ENCODE results near the gene ARHGAP1. TPM values are rescaled to one million over a fixed set of nuclear protein-coding genes. Genes with fewer than 3 reads are reported as not detected.

The ARHGAP1 gene
- total and polyA plus RNA-seq, 2 donors (not counting 3 experiments of a cell fraction or from before 2014, with no cell fraction given) = 30.9 to 58.2 TPM

DNA sequence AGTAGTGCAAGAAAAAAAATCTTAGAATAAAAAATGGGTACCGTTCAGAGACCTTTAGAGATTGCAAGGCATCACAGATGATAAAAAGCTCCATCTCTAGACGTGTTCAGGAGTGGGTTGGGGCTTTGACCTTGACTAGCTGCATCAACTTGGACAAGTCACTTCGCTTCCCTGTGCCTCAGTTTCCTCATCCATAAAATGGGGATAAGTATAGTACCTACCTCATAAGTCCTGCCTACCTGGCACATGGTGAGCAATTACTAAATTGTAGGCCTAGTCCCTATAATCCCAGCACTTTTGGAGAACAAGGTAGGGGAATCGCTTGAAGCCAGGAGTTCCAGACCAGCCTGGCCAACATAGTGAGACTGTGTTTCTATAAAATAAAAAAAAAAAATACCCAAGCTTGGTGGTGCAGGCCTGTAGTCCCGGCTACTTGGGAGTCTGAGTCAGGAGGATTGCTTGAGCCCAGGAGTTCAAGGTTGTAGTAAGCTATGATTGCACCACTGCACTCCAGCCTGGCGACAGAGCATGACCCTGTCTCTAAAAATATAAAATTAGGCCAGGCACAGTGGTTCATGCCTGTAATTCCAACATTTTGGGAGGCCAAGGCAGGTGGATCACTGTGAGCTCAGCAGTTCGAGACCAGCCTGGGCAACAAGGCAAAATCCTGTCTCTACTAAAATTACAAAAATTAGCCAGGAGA, 12.6 kb upstream of the ARHGAP1 start:
- TF ChIP-seq POLR2AphosphoS5 (IDR thresholded peaks at IDR 0.05; ENCODE audit: insufficient read depth, low read depth, low read length) (no peak), GATA2 (IDR thresholded peaks at IDR 0.05; ENCODE audit: insufficient read depth, insufficient read length, low read depth, low read length) (no peak), JUN (IDR thresholded peaks at IDR 0.05; ENCODE audit: borderline replicate concordance, insufficient read depth, insufficient read length, low read depth) (no peak), MAX (IDR thresholded peaks at IDR 0.05; ENCODE audit: insufficient read depth, insufficient read length) (no peak), FOS (IDR thresholded peaks at IDR 0.05; ENCODE audit: borderline replicate concordance, insufficient read depth, low read length) (no peak), POLR2A (IDR thresholded peaks at IDR 0.05; ENCODE audit: low read depth, low read length) (no peak), MYC (IDR thresholded peaks at IDR 0.05; ENCODE audit: low read depth, low read length) (no peak), EZH2 (IDR thresholded peaks at IDR 0.05; ENCODE audit: borderline replicate concordance, low read depth, low read length, severe bottlenecking) (no peak)
- TF ChIP-seq, protein P1, sequence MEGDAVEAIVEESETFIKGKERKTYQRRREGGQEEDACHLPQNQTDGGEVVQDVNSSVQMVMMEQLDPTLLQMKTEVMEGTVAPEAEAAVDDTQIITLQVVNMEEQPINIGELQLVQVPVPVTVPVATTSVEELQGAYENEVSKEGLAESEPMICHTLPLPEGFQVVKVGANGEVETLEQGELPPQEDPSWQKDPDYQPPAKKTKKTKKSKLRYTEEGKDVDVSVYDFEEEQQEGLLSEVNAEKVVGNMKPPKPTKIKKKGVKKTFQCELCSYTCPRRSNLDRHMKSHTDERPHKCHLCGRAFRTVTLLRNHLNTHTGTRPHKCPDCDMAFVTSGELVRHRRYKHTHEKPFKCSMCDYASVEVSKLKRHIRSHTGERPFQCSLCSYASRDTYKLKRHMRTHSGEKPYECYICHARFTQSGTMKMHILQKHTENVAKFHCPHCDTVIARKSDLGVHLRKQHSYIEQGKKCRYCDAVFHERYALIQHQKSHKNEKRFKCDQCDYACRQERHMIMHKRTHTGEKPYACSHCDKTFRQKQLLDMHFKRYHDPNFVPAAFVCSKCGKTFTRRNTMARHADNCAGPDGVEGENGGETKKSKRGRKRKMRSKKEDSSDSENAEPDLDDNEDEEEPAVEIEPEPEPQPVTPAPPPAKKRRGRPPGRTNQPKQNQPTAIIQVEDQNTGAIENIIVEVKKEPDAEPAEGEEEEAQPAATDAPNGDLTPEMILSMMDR (IDR thresholded peaks at IDR 0.05; ENCODE audit: extremely low read depth in 1 of 2, insufficient read depth in 1 of 2, low read depth in 1 of 2, low read length in 2 of 2) = no peak
- H2AFZ ChIP-seq (ENCODE audit: low read depth, low read length) = no peak overlapping the region
- H3K4me1 ChIP-seq (ENCODE audit: control insufficient read depth, extremely low read depth, insufficient read depth, low read length) = peaks cover 4% of the 10 kb centered on the region
- H3K36me3 ChIP-seq (ENCODE audit: control insufficient read depth in 2 of 2, extremely low read depth in 1 of 2, insufficient read depth in 2 of 2, low read length in 2 of 2) = no peaks in the 10 kb centered on the region
- H3K4me3 ChIP-seq (replicated peaks in 1 of 3; ENCODE audit: insufficient read depth in 1 of 3, low read depth in 1 of 3, low read length in 3 of 3) = no peak overlapping the region
- dilution Hi-C loops (cut with MboI; ENCODE audit: extremely low pct_ligation_motif_present, low sequenced_read_pairs) (no loop called here), intact Hi-C loops (cut with micrococcal nuclease) (no loop called here)
- FAIRE-seq (peak; percentile 35), DNase-seq (ENCODE audit: low read depth, low spot score) (no peak)
- no peaks in the 10 kb centered on the region for H3K9me1 ChIP-seq (replicated peaks; ENCODE audit: control insufficient read depth, extremely low read depth, insufficient read depth, low read length)
- no peaks in the 10 kb centered on the region for H4K20me1 ChIP-seq (replicated peaks; ENCODE audit: control insufficient read depth, extremely low read depth, insufficient read depth, low read length)
- BruUV-seq (replicated peaks) = no TSS peak
- no peaks in the 10 kb centered on the region for H3K79me2 ChIP-seq (ENCODE audit: control insufficient read depth, insufficient read depth, low read length)
- no peaks in the 10 kb centered on the region for H3K9me3 ChIP-seq (replicated peaks; ENCODE audit: control insufficient read depth, insufficient read depth, low read length)
- ChIA-PET POLR2A (no interaction called here), CTCF (interaction anchor here (1.2 kb wide), 1 partner anchor 29 kb away, joined by 3 read pairs; no protein-coding TSS in a partner anchor)
- H3K9ac ChIP-seq (replicated peaks; ENCODE audit: extremely low read depth, insufficient read depth, low read length) = no peak overlapping the region
- no peak overlapping the region for H3K27ac ChIP-seq (ENCODE audit: insufficient read depth, low read depth, low read length)
- H3K27me3 ChIP-seq (ENCODE audit: control insufficient read depth in 2 of 2, insufficient read depth in 2 of 2, low read length in 2 of 2) = no peaks in the 10 kb centered on the region
- H3K4me2 ChIP-seq (ENCODE audit: insufficient read depth, low read length) = no peak overlapping the region
